VCaP (cell line): ENCODE measurements around the gene ISCU.

Experiments
- H3K27ac ChIP-seq: fragments of 450-650 bp; 2 replicates; pipeline ENCODE4 v1.5.1; 2017
- CTCF ChIP-seq: fragments of 450-650 bp; conservative IDR thresholded peaks from 2 replicates; pipeline ENCODE4 v1.5.1; 2017; ENCODE audit warnings: mild to moderate bottlenecking, moderate library complexity

Gene ISCU

GRCh38 chr12:108610336-108610815 lies 48.0 kb downstream of the ISCU start:
- H3K27ac ChIP-seq: no peak overlapping the region
- no peak for TF ChIP-seq CTCF

- no peak for TF ChIP-seq CTCF
- no peak overlapping the region for H3K27ac ChIP-seq
These were observed 48.6 kb downstream of the ISCU start for GRCh38 chr12:108610856-108611605.

GRCh38 chr12:108611884-108612415 lies 49.6 kb downstream of the ISCU start:
- H3K27ac ChIP-seq: no peak overlapping the region
- no peak; the same call in 1 of the 2 replicates for TF ChIP-seq CTCF

- no peak overlapping the region for H3K27ac ChIP-seq
- TF ChIP-seq CTCF: no peak
These were observed 50.4 kb downstream of the ISCU start for GRCh38 chr12:108612788-108613282.

- TF ChIP-seq CTCF: no peak
- no peak overlapping the region for H3K27ac ChIP-seq
These were observed 51.2 kb downstream of the ISCU start for GRCh38 chr12:108613548-108613947.

- TF ChIP-seq CTCF: no peak
- H3K27ac ChIP-seq: no peak overlapping the region
These were observed 51.6 kb downstream of the ISCU start for GRCh38 chr12:108614041-108614440.

- TF ChIP-seq CTCF: no peak
These were observed 52.2 kb downstream of the ISCU start for GRCh38 chr12:108614639-108615038.

More at GRCh38 chr12:108614639-108615038, 52.2 kb downstream of the ISCU start:
- no peak overlapping the region for H3K27ac ChIP-seq
